ENCODE data around the gene ARID1B. TPM values are rescaled to one million over a fixed set of nuclear protein-coding genes. Genes with fewer than 3 reads are reported as not detected.

ARID1B gene
- total and polyA plus RNA-seq, 2 of the 13 experiments (the other 11 are each of a cell fraction or from before 2014, with no cell fraction given) = 20.1 to 32.6 TPM

DNA sequence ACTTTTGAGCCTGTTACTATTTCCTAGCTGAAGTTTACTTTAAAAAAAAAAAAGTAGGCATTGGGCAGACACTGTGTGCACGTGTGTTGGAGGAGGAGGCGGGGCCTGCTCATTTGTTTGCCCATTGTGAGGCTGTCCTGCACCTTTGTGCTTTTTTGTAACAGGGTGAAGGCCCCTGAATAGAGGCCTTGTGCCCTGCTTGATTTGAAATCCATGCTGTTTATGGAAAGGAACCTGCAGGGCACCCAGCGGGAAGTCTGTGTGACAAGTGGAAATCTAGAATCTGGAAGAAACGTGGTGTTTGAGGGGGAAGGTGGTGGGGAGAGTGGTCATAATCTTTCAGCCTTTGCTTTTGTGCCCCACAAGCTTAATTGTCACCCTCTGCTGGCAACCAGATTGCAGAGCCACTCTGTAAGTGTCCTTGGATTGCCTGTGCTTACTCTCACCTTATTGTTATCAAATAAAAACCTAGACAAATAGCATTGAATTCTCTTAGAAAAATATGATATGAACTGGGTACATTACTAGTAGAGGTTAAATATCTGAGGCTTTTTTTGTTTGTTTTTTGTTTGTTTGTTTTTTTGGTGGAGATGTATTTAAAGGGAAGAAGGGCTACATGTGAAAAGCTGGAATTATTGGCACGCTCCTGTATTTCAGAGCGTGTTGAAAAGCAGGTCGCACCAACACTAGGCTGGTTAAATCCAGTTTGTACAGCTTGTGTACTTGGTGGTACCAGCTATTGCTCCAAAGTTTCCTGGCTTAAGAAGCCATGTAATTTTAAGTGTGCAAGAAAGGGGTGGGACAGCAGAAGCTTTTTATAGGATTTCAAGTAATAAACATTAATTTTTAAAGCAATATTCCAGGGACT is 156.3 kb downstream of the ARID1B start (continued):
- TF ChIP-seq, protein P1, sequence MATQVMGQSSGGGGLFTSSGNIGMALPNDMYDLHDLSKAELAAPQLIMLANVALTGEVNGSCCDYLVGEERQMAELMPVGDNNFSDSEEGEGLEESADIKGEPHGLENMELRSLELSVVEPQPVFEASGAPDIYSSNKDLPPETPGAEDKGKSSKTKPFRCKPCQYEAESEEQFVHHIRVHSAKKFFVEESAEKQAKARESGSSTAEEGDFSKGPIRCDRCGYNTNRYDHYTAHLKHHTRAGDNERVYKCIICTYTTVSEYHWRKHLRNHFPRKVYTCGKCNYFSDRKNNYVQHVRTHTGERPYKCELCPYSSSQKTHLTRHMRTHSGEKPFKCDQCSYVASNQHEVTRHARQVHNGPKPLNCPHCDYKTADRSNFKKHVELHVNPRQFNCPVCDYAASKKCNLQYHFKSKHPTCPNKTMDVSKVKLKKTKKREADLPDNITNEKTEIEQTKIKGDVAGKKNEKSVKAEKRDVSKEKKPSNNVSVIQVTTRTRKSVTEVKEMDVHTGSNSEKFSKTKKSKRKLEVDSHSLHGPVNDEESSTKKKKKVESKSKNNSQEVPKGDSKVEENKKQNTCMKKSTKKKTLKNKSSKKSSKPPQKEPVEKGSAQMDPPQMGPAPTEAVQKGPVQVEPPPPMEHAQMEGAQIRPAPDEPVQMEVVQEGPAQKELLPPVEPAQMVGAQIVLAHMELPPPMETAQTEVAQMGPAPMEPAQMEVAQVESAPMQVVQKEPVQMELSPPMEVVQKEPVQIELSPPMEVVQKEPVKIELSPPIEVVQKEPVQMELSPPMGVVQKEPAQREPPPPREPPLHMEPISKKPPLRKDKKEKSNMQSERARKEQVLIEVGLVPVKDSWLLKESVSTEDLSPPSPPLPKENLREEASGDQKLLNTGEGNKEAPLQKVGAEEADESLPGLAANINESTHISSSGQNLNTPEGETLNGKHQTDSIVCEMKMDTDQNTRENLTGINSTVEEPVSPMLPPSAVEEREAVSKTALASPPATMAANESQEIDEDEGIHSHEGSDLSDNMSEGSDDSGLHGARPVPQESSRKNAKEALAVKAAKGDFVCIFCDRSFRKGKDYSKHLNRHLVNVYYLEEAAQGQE (IDR thresholded peaks at IDR 0.05; ENCODE audit: borderline replicate concordance in 1 of 2, low read depth in 1 of 2, low read length in 2 of 2) = no peak
- TF ChIP-seq RXRB (CRISPR knock-in tag; IDR thresholded peaks at IDR 0.05; ENCODE audit: borderline replicate concordance) (peak; percentile 60; the same call in 1 of the 2 replicates), ZNF451 (CRISPR knock-in tag; IDR thresholded peaks at IDR 0.05) (no peak), PRDM15 (CRISPR knock-in tag; IDR thresholded peaks at IDR 0.05) (no peak), ZNF331 (CRISPR knock-in tag; IDR thresholded peaks at IDR 0.05) (peak; percentile 64), MED8 (CRISPR knock-in tag; IDR thresholded peaks at IDR 0.05; ENCODE audit: insufficient replicate concordance) (no peak), ZFX (CRISPR knock-in tag; IDR thresholded peaks at IDR 0.05; ENCODE audit: low read depth) (peak; percentile 88), BRF2 (CRISPR knock-in tag; IDR thresholded peaks at IDR 0.05) (no peak), ZNF18 (CRISPR knock-in tag; IDR thresholded peaks at IDR 0.05; ENCODE audit: insufficient replicate concordance) (no peak), ZNF225 (CRISPR knock-in tag; IDR thresholded peaks at IDR 0.05) (no peak), ZNF644 (CRISPR knock-in tag; IDR thresholded peaks at IDR 0.05; ENCODE audit: low read depth) (no peak), ZNF704 (CRISPR knock-in tag; IDR thresholded peaks at IDR 0.05; ENCODE audit: borderline replicate concordance) (no peak; the same call in 1 of the 2 replicates)
